ENCODE data around the gene NINL.
"Not testable (repeated sequence)": the region's sequence is repeated elsewhere in the genome, so short reads cannot be mapped to it uniquely, and the experiment has no call there.

Gene NINL

DNA sequence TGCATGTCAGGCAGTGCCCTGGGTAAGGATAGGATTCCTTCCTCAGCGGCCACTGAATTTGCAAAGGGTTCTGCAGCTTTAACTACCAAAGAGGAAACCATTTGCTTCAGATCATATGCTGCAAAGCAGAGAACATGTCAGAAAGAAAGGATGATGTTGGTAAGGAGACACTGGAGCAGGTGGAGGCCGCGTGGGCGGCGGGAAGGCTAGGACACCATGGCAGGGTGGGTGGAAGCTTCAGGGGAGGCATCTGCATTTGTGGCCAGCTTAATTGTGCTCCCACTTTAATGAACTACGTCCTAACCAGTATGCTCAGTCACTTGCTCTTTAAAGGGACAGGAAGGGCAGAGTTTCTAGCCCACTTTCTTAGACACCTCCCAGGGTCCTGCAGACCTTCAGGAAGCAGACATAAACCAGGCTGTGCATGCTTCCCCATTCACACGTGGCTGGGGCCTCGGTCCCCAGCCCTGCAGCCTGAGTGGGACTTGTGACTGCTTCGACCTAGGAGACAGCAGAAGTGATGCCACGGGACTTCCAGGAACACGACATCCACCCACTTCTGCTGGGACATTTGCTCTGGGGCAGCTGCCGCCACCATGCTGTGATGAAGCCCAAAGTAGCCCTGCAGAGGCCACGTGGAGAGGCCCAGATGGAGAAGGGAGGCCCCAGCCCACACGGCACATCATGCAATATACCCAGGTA is 101.7 kb downstream of the NINL start:
- DNase-seq: no peak

GRCh38 chr20:25481918-25482253 is 103.4 kb downstream of the NINL start:
- DNase-seq: no peak

DNA sequence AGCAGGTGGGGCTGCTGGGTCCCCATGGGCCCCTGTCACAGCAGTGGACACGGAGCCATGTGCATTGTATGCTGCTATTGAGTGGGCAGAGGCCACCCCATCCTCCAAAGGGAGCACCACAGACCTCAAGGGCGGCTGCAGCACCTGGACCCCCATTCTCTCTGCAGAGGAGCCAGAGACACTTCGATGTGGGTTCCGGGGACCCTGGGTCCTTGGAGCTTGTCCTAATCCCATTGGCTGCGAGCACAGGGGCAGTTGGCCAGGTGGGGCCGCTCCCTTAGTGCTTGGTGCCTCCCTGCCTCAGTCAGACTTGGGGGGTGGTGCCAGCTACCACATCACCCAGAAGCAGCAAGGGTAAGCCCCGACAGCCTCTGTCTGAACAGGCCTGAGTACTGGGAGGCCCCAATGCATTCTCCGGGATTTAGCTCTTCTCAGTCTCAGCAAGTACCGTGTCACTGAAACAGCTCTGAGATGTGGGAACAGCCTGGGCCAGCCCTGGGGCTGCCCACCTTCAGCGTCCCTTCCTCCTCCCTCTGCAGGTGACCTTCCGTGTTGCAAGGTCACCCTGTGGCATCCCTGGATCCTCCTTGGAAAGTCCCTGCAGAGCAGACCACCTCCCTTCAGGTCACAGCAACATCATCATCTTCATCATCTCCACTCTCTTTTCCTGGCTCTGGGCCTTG is 104.0 kb downstream of the NINL start:
- DNase-seq: no peak

DNA sequence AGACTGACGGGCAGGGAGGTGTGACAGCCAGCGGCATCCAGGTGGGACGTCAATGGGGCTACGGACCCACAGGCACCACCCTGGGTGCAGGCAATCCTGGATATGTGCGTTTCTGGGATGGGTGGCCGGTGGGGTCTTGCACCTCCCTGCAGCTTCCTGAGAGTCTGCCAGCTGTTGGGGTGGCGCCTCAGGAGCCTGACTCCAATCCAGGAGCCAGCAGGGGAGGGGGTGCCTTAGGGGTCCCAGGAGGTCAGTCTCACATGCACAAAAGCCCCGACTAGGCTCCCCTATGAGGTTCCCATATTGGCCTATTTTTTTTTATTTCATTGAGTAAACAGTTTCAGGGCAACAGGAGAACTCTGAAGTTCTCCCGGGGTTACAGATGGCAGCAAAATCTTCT is 104.5 kb downstream of the NINL start:
- no peak for DNase-seq

DNA sequence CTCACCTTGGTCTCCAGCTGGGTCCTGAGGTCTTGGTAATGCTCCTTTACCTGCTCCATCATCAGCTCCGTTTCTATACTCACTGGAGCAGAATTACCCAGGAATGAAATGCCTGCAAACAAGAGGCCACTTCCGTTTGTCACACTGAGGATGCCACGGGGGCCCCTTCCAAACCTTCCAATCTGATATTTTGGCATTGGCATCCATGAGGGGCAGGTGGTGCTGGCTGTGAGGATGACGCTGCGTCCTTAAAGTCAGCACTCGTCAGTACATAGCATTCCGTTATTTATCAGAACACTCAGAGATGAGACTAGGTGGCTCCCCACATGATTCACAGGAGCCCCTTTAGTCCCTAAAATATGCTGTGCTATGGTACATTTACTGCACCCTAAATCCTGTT is 105.2 kb downstream of the NINL start:
- no peak for DNase-seq

GRCh38 chr20:25479638-25480037 is 105.7 kb downstream of the NINL start:
- no peak for DNase-seq

DNA sequence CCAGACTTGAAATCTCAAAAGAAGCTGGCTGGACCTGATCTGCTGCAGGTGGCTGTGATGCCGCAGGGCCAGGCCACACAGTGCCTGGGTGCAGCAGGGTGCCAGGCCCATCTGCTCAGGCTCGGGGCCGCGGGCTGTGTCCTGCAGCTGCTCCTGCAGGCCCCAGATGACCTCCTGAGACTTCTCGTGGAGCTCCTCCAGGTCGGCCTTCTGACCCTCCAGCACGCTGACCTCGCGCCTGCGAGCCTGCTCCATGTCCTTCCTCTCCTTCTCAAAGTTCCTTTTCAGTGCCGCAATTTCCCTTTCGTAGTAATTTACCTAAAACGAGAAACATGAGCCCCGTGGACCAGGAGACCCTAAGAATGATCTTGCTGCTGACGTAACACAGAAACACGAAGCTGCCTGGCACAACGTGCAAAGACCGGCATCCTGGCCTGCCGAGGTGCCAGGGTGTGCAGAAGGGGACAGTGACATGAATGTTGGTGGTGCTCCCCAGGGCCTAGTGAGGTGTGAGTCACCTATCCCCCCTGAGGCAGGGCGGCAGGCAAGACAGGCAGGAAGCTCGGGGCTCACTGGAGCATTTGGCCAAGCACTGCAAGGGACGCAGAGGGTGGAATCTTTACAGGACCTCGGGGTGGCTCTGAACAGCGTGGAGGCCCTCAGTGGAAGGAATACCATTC is 106.3 kb downstream of the NINL start:
- DNase-seq: no peak

DNA sequence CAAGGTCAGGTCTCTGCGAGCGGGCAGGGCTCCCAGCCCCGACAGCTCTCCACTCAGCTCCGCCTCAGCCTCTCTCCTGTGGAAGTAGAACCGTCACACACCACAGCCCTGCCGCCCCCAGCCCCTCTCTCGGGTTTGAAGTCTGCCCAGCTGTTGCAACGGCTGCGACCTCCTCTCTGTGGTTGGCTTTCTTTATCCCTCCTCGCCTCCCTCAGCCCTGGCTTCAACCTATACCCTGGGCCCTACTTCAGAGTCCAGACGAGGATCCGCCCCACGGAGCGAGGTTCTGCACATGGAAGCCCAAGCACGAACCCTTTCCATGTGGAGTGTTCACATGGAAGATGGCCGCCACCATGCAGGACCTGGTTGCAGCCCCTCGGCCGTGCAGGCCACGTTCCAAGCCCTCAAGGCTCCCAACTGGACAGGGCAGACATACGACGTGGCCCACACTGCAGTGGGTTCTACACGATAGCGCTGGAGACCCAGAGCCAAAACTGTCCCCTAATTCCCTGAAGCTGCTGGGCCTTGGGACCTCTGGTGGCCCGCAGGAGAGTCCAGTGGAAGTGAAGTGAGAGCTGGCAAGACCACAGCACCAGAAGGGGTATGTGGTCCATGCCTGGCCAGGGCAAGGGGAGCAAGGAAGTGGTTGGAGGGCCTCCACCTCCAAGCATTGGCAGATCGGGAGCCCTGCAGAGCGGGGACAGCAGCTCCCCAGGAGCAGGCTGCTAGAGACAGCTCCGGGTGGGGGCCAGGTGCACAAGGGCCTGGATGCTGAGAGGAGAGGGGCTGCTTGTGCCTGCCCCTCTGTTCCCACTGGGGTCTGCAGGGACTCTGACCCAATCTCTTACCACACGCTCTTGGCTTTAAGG is 108.1 kb downstream of the NINL start:
- DNase-seq: no peak

DNA sequence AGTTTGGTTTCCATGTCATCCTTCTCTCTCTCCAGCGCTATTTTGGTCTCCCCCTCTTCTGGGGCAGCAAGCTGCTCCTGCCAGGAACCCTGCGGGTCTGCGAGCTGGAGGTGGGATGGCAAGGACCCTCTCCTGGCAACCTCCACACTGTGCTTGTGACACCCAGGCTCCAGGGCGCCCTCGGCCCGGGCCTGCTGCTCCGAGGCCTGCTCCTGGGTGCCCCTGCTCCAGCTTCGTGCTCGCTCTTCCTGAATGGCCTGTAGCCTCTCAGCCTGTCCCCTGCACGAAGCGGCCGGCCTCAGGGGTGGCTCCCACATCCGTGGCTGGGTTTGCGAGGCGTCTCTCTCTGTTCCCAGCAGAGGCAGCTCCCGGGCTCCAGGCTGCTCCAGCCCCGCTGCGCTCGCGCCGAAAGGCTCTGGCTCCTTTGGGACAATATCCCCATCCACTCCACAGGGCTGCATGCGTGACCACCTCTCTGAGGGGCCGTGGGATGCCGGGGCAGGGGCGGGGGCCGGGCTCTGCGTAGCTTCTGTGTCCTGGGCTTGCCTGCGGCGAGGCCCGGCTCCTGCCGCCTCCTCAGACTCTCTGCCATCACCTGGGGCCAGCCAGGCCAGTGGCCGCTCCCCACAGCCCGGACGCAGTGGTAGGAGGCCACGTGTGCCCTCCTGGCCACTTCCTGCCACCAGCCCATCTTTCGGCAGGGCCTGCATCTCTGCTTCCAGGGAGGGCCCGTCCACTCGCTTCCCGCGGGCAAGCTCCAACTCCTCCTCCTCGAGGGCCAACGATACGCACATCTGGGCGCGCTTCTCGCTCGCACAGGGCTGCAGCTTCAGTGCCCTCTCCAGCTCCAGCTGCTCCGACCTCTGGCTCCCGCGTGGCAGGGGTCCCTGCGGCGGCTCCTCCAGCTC is 109.0 kb downstream of the NINL start:
- DNase-seq: no peak

GRCh38 chr20:25473297-25473696 is 112.0 kb downstream of the NINL start:
- not testable (repeated sequence) for DNase-seq

DNA sequence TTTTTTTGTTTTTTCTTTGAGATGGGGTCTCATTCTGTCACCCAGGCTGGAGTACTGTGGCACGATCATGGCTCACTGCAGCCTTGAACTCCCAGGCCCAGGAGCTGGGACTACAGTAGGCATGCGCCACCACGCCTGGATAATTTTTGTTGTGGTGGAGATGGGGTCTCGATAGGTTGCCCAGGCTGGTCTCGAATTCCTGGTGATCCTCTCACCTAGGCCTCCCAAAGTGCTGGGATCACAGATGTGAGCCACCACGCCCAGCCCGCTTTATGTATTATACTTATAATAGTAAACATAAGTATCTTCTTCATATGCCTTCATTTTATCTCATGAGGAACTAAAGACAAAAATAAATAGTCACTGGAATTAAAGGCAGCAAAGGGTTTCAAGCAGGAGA is 114.3 kb downstream of the NINL start:
- DNase-seq: no peak

DNA sequence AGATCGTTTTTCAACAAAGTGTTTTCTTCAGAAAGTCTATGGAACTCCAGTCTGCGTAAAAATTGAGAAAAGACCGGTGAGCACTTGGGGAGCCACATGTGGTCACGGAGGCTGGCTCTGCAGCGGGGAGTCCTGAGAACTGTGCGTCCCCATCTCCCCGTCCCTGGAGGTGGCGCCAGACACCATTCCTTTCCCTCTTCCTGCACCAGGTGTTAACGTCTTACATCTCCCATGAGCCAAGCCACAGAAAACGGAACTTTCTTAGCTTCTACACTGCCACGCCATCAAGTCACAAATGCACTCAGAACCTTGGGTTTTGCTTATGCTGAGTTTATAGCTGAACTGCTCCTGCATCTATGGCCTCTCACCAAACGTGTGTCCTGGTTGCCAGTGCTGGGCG is 115.3 kb downstream of the NINL start:
- peak in 1 of 5 experiments; percentile 57 for DNase-seq

DNA sequence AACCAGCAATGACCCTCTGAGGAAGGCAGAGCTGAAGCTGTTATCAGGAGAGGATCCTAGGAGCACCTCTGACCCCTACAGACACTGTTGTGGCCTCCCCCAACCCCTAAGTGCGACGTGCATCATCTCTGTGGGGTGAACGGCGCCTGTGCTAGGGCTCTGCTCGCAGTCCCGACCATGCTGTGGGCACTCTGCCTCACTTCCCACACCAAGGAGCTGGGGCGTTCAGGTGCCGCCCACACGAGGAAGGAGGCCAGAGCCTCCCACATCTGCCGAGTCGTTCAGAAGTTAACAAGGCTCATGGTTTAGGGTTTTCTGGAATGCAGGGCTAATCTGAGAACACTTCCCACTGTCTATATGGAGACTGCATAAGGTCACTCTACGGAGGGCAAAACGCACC is 115.8 kb downstream of the NINL start:
- DNase-seq: no peak

DNA sequence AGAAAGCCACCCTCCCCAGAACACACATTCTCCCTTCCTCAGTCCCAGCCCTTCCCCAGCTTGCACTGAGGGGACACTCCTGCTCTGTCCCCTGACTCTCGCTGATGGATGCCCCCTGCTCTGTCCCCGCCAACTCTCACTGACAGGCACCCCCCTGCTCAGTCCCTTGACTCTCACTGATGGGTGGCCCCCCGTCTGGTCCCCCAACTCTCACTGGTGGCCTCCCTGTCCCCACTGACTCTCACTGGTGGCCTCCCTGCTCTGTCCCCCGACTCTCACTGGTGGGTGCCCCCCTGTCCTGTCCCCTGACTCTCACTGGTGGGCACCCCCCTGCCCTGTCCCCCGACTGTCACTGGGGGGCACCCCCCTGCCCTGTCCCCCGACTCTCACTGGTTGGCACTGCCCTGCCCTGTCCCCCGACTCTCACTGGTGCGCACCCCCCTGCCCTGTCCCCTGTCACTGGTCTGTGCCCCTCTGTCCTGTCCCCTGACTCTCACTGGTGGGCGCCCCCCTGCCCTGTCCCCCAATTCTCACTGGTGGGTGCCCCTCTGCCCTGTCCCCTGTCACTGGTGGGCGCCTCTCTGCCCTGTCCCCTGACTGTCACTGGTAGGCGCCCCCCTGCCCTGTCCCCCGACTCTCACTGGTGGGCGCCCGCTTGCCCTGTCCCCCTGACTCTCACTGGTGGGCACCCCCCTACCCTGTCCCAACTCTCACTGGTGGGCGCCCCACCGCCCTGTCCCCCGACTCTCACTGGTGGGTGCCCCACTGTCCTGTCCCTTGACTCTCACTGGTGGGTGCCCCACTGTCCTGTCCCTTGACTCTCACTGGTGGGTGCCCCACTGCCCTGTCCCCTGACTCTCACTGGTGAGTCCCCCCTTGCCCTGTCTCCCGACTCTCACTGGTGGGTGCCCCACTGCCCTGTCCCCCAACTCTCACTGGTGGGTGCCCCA is 116.9 kb downstream of the NINL start:
- no peak for DNase-seq

GRCh38 chr20:25467441-25467840 is 117.9 kb downstream of the NINL start:
- DNase-seq: no peak

DNA sequence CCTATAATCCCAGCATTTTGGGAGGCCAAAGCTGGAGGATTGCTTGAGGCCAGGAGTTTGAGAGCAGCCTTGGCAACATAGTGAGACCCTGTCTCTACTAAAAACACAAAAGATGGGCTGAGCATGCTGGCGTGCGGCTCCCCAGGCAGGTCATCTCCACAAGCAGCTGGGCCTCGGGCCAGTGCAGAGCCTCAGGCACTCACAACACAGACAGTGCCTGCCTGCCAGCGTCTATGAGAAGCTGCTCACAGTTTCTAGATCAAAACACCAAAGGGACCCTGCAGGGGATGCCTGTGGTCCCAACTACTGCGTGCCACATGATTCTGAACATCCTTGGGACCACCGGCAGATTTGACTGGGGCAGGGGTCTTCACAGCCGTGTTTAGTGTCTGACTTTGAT is 118.5 kb downstream of the NINL start:
- DNase-seq: no peak

- no peak for DNase-seq
These were observed 119.8 kb downstream of the NINL start for GRCh38 chr20:25465243-25466135.

DNA sequence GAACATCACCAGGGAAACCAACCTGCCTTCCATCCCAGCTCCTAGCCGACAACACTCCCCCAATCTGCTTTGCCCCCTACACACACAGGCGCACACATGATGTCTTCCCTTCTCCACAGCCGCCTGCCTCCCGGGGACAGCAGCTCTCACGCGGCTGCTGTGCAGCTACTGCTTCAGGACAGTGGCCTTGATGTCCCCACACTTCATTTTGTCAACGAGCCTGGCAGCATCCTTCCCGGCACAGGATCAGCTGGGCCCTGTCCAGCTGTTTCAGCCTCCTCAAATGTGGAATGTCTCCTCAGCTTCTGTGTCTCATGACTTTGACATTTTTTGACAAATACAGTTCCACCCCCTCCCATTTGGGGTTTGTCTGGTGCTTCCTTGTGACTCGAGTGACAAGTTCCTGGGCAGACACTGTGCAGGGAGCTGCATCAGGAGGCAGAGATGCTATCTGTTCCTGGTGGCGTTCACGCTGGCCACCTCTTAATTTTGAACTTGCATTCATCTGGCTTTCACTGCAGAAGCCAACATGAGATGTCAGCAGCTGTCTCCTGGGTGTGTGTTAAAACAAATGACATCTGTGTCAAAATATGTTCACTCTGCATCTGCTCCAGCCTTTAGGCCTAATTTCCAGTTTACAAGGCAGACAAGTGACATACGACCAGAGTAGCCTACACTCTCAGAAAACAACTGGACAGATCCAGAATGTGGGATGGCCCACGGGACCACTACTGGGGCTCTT is 120.7 kb downstream of the NINL start:
- no peak for DNase-seq
